Measurements from ENCODE around the gene AZU1. TPM values are rescaled to one million over a fixed set of nuclear protein-coding genes. Genes with fewer than 3 reads are reported as not detected.

AZU1 gene
- total RNA-seq, 1 experiment from 2014 or later = 1.6 TPM

DNA sequence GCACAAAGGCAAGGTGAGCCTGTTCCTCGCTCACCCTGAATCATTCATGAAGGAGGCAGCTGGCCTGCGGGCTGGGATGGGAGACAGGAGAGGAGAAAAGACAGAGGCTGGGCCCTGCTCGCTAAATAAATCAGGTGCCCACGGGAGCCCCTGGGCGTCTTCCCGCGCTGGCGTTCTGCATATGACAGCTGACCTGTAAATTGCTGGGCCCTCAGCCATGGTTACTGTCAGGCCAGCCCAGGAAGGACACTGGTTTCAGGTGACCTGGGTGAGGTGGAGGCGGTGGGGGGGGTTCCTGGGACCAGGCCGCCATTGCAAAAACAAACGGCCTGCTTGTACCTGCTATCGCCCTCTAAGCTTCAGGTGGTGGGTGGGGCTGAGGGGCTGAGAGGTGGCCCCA is 33.8 kb upstream of the AZU1 start:
- Histone ChIP-seq H4K91ac (ENCODE audit: insufficient read length, low read depth, low read length) (no peak overlapping the region), H3K9me3 (ENCODE audit: control insufficient read depth, low read depth, low read length) (no peaks in the 10 kb centered on the region), H3K23me2 (ENCODE audit: insufficient read length, low read depth, low read length, poor library complexity, severe bottlenecking) (peaks cover 3% of the 10 kb centered on the region), H4K5ac (ENCODE audit: insufficient read length, low read depth, low read length) (no peak overlapping the region), H3K4ac (ENCODE audit: low read depth, low read length) (no peak overlapping the region), H3K9ac (ENCODE audit: extremely low read depth, insufficient read length, low read length) (no peak overlapping the region), H2BK120ac (ENCODE audit: low read depth, low read length, poor library complexity, severe bottlenecking) (no peak overlapping the region), H3K56ac (ENCODE audit: insufficient read length, low read depth, low read length) (no peak overlapping the region), H3K79me1 (ENCODE audit: insufficient read depth, low read depth, low read length, poor library complexity, severe bottlenecking) (no peaks in the 10 kb centered on the region), H3K23ac (ENCODE audit: insufficient read length, low read depth, low read length) (no peak overlapping the region), H2AK5ac (ENCODE audit: insufficient read length, low read length) (no peak overlapping the region), H3K4me1 (ENCODE audit: insufficient read depth, low read length) (no peaks in the 10 kb centered on the region; the same call in 1 of the 2 replicates), H2BK15ac (ENCODE audit: low read depth, low read length) (no peak overlapping the region), H2BK5ac (ENCODE audit: insufficient read length, low read length) (no peak overlapping the region), H3K18ac (ENCODE audit: insufficient read length, low read depth, low read length) (no peak overlapping the region), H3K27me3 (ENCODE audit: insufficient read depth, low read length) (no peaks in the 10 kb centered on the region), H3K4me2 (ENCODE audit: insufficient read depth, insufficient read length, low read length) (no peak overlapping the region), H3K79me2 (ENCODE audit: insufficient read depth, low read length) (peaks cover 7% of the 10 kb centered on the region), H4K20me1 (ENCODE audit: control insufficient read depth, insufficient read depth, insufficient read length) (no peaks in the 10 kb centered on the region), H2BK12ac (ENCODE audit: insufficient read length, low read depth, low read length) (no peak overlapping the region), H3T11ph (ENCODE audit: low read length) (no peak overlapping the region), H2BK20ac (ENCODE audit: low read depth, low read length, poor library complexity, severe bottlenecking) (no peak overlapping the region), H2AFZ (ENCODE audit: low read length) (no peak overlapping the region), H3K14ac (ENCODE audit: insufficient read depth, low read length) (no peak overlapping the region), H3K27ac (ENCODE audit: insufficient read length, low read depth, low read length) (no peak overlapping the region), H4K8ac (replicated peaks; ENCODE audit: insufficient read length, low read depth, low read length) (no peak overlapping the region)
- H3K4me1 Mint-ChIP-seq = peaks cover 23 to 31% of the 10 kb centered on the region in 2 experiments
- H3K27ac Mint-ChIP-seq = no peak overlapping the region; a peak in 1 of 7 replicates
- WGBS (ENCODE audit: extremely low coverage, insufficient read length, low lambda C conversion rate) = no CpG with 5 or more reads among the region's 12 CpGs
- DNase-seq = peak; percentile 30
- TF ChIP-seq CTCF (conservative IDR thresholded peaks at IDR 0.05) = no peak
- peaks cover 3 to 5% (median 5%) of the 10 kb centered on the region in 3 experiments; a peak in 5 of 7 replicates for H3K36me3 Mint-ChIP-seq (ENCODE audit: insufficient read depth in 1 of 3, low read depth in 3 of 3)
- H3K27me3 Mint-ChIP-seq (ENCODE audit: low read depth) = no peaks in the 10 kb centered on the region
- H3K4me3 Mint-ChIP-seq = no peak overlapping the region
- H3K9me3 Mint-ChIP-seq = no peaks in the 10 kb centered on the region; a peak in 1 of 5 replicates
